VCaP (cell line): ENCODE data around the gene ZNF335.

Source experiments
- H3K27ac ChIP-seq: fragments of 450-650 bp; 2 replicates; pipeline ENCODE4 v1.5.1; 2017
- CTCF ChIP-seq: fragments of 450-650 bp; conservative IDR thresholded peaks from 2 replicates; pipeline ENCODE4 v1.5.1; 2017; ENCODE audit warnings: mild to moderate bottlenecking, moderate library complexity

The ZNF335 gene

GRCh38 chr20:46000262-46000996 lies 28.4 kb upstream of the ZNF335 start:
- no peak for TF ChIP-seq CTCF
- no peak overlapping the region for H3K27ac ChIP-seq

GRCh38 chr20:45999557-46000261 lies 27.7 kb upstream of the ZNF335 start:
- no peak for TF ChIP-seq CTCF

GRCh38 chr20:45998761-45999160 lies 26.8 kb upstream of the ZNF335 start:
- H3K27ac ChIP-seq = no peak overlapping the region
- TF ChIP-seq CTCF = no peak

More at GRCh38 chr20:45999557-46000261, 27.7 kb upstream of the ZNF335 start:
- H3K27ac ChIP-seq = no peak overlapping the region

- TF ChIP-seq CTCF = no peak
Observed at GRCh38 chr20:45998337-45998736, 26.3 kb upstream of the ZNF335 start.

GRCh38 chr20:45997187-45997586 lies 25.2 kb upstream of the ZNF335 start:
- no peak overlapping the region for H3K27ac ChIP-seq
- TF ChIP-seq CTCF = no peak

More at GRCh38 chr20:45998337-45998736, 26.3 kb upstream of the ZNF335 start:
- no peak overlapping the region for H3K27ac ChIP-seq

GRCh38 chr20:45995495-45996097 lies 23.6 kb upstream of the ZNF335 start:
- H3K27ac ChIP-seq = peak overlapping the region; percentile 57

- TF ChIP-seq CTCF = no peak
- peak overlapping the region; percentile 57 for H3K27ac ChIP-seq
Observed at GRCh38 chr20:45994761-45995493, 22.9 kb upstream of the ZNF335 start.
